Hematopoietic multipotent progenitor cell treated with erythropoietin and hydrocortisone succinate and interleukin-3 and kit ligand, for 8 days (in vitro differentiated cells): ENCODE results near the gene TGDS.
"Not testable (repeated sequence)": the region's sequence is repeated elsewhere in the genome, so short reads cannot be mapped to it uniquely, and the experiment has no call there.

Experiments used
- DNase-seq: peaks from one replicate; pipeline ENCODE4 v3.0.0-alpha.2; 2015

The TGDS gene

GRCh38 chr13:94549232-94550061 is 46.5 kb downstream of the TGDS start:
- peak; percentile 96 for DNase-seq

GRCh38 chr13:94548821-94549231 is 47.1 kb downstream of the TGDS start:
- peak; percentile 53 for DNase-seq

- peak; percentile 50 for DNase-seq
Measured at GRCh38 chr13:94548382-94548781, 47.6 kb downstream of the TGDS start.

- no peak for DNase-seq
Measured at GRCh38 chr13:94546061-94546839, 49.7 kb downstream of the TGDS start.

- DNase-seq, result no peak
Measured at GRCh38 chr13:94544922-94545321, 51.0 kb downstream of the TGDS start.

GRCh38 chr13:94542917-94543316 is 53.0 kb downstream of the TGDS start:
- DNase-seq, result peak; percentile 31

- DNase-seq, result no peak
Measured at GRCh38 chr13:94537740-94538630, 58.0 kb downstream of the TGDS start.

- DNase-seq, result no peak
Measured at GRCh38 chr13:94535775-94536174, 60.2 kb downstream of the TGDS start.

GRCh38 chr13:94535231-94535630 is 60.7 kb downstream of the TGDS start:
- no peak for DNase-seq

- no peak for DNase-seq
Measured at GRCh38 chr13:94534166-94534565, 61.8 kb downstream of the TGDS start.

GRCh38 chr13:94532278-94532677 is 63.7 kb downstream of the TGDS start:
- not testable (repeated sequence) for DNase-seq

GRCh38 chr13:94526956-94527355 is 69.0 kb downstream of the TGDS start:
- not testable (repeated sequence) for DNase-seq

GRCh38 chr13:94525781-94526180 is 70.2 kb downstream of the TGDS start:
- no peak for DNase-seq

GRCh38 chr13:94524407-94524806 is 71.5 kb downstream of the TGDS start:
- no peak for DNase-seq
